Mesothelial cell of epicardium (in vitro differentiated cells): ENCODE data around the gene CTTNBP2. TPM values are rescaled to one million over a fixed set of nuclear protein-coding genes. Genes with fewer than 3 reads are reported as not detected.

Experiments
- DNase-seq, 2 experiments: peaks; one replicate each; pipeline ENCODE4 v3.0.0; 2021; ENCODE audit warnings: low spot score in 2 of 2; ENCODE audit not compliant: unreplicated experiment in 2 of 2
- H3K27ac Mint-ChIP-seq: 2 replicates; pipeline ENCODE4 v1.8.0; 2021; ENCODE audit warnings: mixed read lengths
- H3K27me3 Mint-ChIP-seq: 2 replicates; pipeline ENCODE4 v1.8.0; 2021; ENCODE audit warnings: low read depth, mixed read lengths
- H3K36me3 Mint-ChIP-seq: 2 replicates; pipeline ENCODE4 v1.8.0; 2021; ENCODE audit warnings: mixed read lengths
- H3K4me1 Mint-ChIP-seq: 2 replicates; pipeline ENCODE4 v1.8.0; 2021; ENCODE audit warnings: mixed read lengths
- H3K4me3 Mint-ChIP-seq: 2 replicates; pipeline ENCODE4 v1.8.0; 2021; ENCODE audit warnings: mild to moderate bottlenecking, moderate library complexity, mixed read lengths
- H3K9me3 Mint-ChIP-seq: 2 replicates; pipeline ENCODE4 v1.8.0; 2021; ENCODE audit warnings: mixed read lengths
- total RNA-seq: library from RNA; stranded (reverse); gene quantifications from 3 replicates; pipeline ENCODE4 v1.2.1, GENCODE V29; 2021
- TF ChIP-seq, protein P1 (sequence below): fragments of 200-600 bp; sonication (generic); IDR thresholded peaks from one replicate; pipeline ENCODE4 v1.5.0; 2021; ENCODE audit warnings: antibody characterized with exemption; ENCODE audit not compliant: unreplicated experiment

CTTNBP2 gene
- total RNA-seq, 1 donor from 2014 or later = 12.1 TPM

- H3K9me3 Mint-ChIP-seq = no peaks in the 10 kb centered on the region
- no peak for DNase-seq
- H3K27ac Mint-ChIP-seq = no peak overlapping the region
Measured at GRCh38 chr7:117682681-117683385, 190.4 kb downstream of the CTTNBP2 start.

GRCh38 chr7:117679120-117679519 lies 194.1 kb downstream of the CTTNBP2 start:
- Mint-ChIP-seq H3K36me3 (no peaks in the 10 kb centered on the region), H3K4me1 (peaks cover 9% of the 10 kb centered on the region), H3K4me3 (no peak overlapping the region), H3K27me3 (no peaks in the 10 kb centered on the region), H3K9me3 (no peaks in the 10 kb centered on the region), H3K27ac (no peak overlapping the region)
- TF ChIP-seq, protein P1, sequence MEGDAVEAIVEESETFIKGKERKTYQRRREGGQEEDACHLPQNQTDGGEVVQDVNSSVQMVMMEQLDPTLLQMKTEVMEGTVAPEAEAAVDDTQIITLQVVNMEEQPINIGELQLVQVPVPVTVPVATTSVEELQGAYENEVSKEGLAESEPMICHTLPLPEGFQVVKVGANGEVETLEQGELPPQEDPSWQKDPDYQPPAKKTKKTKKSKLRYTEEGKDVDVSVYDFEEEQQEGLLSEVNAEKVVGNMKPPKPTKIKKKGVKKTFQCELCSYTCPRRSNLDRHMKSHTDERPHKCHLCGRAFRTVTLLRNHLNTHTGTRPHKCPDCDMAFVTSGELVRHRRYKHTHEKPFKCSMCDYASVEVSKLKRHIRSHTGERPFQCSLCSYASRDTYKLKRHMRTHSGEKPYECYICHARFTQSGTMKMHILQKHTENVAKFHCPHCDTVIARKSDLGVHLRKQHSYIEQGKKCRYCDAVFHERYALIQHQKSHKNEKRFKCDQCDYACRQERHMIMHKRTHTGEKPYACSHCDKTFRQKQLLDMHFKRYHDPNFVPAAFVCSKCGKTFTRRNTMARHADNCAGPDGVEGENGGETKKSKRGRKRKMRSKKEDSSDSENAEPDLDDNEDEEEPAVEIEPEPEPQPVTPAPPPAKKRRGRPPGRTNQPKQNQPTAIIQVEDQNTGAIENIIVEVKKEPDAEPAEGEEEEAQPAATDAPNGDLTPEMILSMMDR = no peak
- no peak for DNase-seq

More at GRCh38 chr7:117682681-117683385, 190.4 kb downstream of the CTTNBP2 start:
- TF ChIP-seq, protein P1 = no peak
- Mint-ChIP-seq H3K36me3 (no peaks in the 10 kb centered on the region), H3K27me3 (no peaks in the 10 kb centered on the region), H3K4me1 (peaks cover 18% of the 10 kb centered on the region), H3K4me3 (no peak overlapping the region)

DNA sequence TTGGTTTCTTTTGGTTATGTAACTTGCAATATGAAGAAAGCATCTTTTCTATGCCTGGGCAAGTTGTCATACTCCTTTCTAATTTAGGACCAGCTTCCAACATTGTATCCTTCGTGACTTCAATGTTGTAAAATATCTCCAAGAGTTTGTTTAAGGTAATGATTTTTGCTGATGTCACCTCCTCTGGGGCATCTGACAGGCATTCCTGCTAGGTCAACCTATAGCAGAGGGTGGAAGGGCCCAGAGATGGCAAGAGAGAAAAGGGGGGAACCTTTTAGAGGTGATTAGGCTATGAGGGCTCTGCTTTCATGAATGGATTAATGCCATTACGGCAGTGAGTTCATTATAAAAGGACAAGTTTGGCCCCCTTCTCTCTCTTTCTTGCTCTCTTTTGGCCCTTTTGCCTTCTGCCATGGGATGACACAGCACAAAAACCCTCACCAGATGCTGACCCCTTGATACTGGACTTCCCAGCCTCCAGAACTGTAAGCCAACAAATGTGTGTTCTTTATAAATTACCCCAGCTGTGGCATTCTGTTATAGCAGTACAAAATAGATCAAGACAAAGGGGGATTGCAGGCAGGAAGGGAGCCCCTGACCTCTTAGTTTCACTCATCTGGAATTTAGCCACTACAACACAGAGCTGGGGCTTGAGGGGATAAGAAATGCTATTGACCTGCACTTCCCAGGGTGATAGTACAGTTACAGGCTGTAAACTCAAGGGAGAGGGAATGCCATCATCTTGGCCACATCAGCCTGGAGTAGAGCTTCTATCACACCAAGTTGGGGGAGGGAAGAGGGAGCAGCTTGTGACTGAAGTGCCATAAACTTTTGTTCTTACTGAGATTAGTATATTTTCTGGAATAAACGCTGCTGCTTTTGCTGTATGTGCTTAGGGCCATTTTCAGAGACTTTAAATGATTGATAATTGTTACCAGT lies 197.5 kb downstream of the CTTNBP2 start:
- Mint-ChIP-seq H3K36me3 (no peaks in the 10 kb centered on the region), H3K4me3 (no peak overlapping the region), H3K27ac (no peak overlapping the region), H3K9me3 (no peaks in the 10 kb centered on the region), H3K27me3 (no peaks in the 10 kb centered on the region), H3K4me1 (peaks cover 15% of the 10 kb centered on the region)
- TF ChIP-seq, protein P1 = no peak
- no peak for DNase-seq

DNA sequence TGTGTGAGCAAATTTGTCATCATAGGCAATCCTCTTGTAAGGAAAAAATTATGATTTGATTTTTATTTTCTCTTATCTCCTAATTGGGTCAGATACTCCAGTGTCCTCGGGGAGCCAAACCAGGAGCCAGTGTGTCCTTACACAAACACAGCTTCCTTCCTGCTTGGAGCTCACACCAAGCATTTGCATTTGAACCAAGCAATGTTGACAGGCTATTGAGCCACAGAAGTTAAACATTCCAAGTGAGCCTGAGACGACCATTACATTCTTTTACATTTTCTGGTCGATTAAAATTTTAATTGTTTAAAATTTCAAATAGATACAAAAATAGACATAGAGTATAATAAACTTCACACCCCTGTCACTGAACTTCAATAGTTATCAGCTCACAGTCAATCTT lies 198.6 kb downstream of the CTTNBP2 start:
- no peak overlapping the region for H3K4me3 Mint-ChIP-seq
- peaks cover 15% of the 10 kb centered on the region for H3K4me1 Mint-ChIP-seq
- no peak for DNase-seq

GRCh38 chr7:117673839-117674238 lies 199.4 kb downstream of the CTTNBP2 start:
- no peak for DNase-seq

More for the DNA sequence above, 198.6 kb downstream of the CTTNBP2 start:
- no peak overlapping the region for H3K27ac Mint-ChIP-seq
- H3K27me3 Mint-ChIP-seq = no peaks in the 10 kb centered on the region
- H3K36me3 Mint-ChIP-seq = no peaks in the 10 kb centered on the region
- TF ChIP-seq, protein P1 = no peak
- no peaks in the 10 kb centered on the region for H3K9me3 Mint-ChIP-seq

More at GRCh38 chr7:117673839-117674238, 199.4 kb downstream of the CTTNBP2 start:
- no peak overlapping the region for H3K27ac Mint-ChIP-seq
- H3K4me1 Mint-ChIP-seq = peaks cover 15% of the 10 kb centered on the region
- TF ChIP-seq, protein P1 = no peak
- no peaks in the 10 kb centered on the region for H3K36me3 Mint-ChIP-seq
- H3K4me3 Mint-ChIP-seq = peak overlapping the region; percentile 58
- H3K27me3 Mint-ChIP-seq = no peaks in the 10 kb centered on the region
- H3K9me3 Mint-ChIP-seq = no peaks in the 10 kb centered on the region
